BLaER1 (cell line): Measurements from ENCODE around the gene CYB5A.
"Not testable (repeated sequence)": the region's sequence is repeated elsewhere in the genome, so short reads cannot be mapped to it uniquely, and the experiment has no call there.

Source experiments
- H3K27ac ChIP-seq: shearing (Covaris generic); formaldehyde crosslinking; 2 replicates; pipeline ENCODE4 v1.8.1; 2022
- H3K27me3 ChIP-seq: shearing (Covaris generic); formaldehyde crosslinking; 2 replicates; pipeline ENCODE4 v1.8.1; 2022
- H3K36me3 ChIP-seq: shearing (Covaris generic); formaldehyde crosslinking; 2 replicates; pipeline ENCODE4 v1.8.1; 2022
- H3K4me1 ChIP-seq: shearing (Covaris generic); formaldehyde crosslinking; 2 replicates; pipeline ENCODE4 v1.8.1; 2022
- H3K4me2 ChIP-seq: shearing (Covaris generic); formaldehyde crosslinking; 2 replicates; pipeline ENCODE4 v1.8.1; 2022
- H3K4me3 ChIP-seq: shearing (Covaris generic); formaldehyde crosslinking; 2 replicates; pipeline ENCODE4 v1.8.1; 2022
- H3K9ac ChIP-seq: shearing (Covaris generic); formaldehyde crosslinking; 2 replicates; pipeline ENCODE4 v1.8.1; 2022
- H3K9me3 ChIP-seq: shearing (Covaris generic); formaldehyde crosslinking; 2 replicates; pipeline ENCODE4 v1.8.1; 2022
- H4K20me1 ChIP-seq: shearing (Covaris generic); formaldehyde crosslinking; 2 replicates; pipeline ENCODE4 v1.8.1; 2022
- Cebpa-rat ChIP-seq: shearing (Covaris generic); IDR thresholded peaks from 2 replicates; pipeline ENCODE4 v1.8.1; 2022

CYB5A gene

DNA sequence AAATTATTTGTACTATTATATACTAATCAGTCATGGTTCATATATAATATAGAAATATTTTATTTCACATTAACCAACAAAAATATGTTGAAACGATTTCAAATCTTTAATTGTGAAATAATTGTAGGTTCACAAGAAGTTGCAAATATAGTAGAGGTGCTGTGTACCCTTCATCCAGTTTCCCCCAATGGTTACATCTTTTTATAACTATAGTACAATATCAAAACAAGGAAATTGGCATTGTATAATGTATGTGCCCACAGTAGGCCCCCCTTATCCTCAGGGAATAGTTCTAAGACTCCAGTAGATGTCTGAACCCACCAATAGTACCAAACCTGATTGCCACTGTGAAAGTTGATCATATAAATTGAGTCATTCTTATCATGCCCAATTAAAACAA is 7.4 kb upstream of the CYB5A start:
- Histone ChIP-seq H4K20me1 (no peaks in the 10 kb centered on the region), H3K9ac (no peak overlapping the region), H3K27me3 (no peaks in the 10 kb centered on the region), H3K36me3 (no peaks in the 10 kb centered on the region), H3K27ac (no peak overlapping the region), H3K4me1 (no peaks in the 10 kb centered on the region), H3K4me2 (no peak overlapping the region), H3K4me3 (no peak overlapping the region), H3K9me3 (0 out of 2 replicates have a peak, but pooled peaks cover 5% of the 10 kb centered on the region)
- TF ChIP-seq Cebpa-rat, result no peak

DNA sequence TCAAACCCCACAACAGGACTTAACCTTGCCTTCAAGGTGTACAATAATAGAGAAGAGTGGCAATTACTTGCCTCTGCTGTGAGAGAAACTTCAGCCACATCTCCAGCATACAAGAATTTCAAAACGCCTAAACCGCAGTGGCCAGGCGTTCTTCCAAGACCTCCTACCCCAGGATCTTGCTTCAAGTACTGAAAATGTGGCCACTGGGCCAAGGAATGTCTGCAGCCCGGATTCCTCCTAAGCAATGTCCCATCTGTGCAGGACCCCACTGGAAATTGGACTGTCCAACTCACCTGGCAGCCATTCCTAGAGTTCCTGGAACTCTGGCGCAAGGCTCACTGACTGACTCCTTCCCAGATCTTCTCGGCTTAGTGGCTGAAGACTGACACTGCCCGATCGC is 2.8 kb upstream of the CYB5A start:
- Histone ChIP-seq H3K4me1 (peaks cover 22% of the 10 kb centered on the region), H3K9me3 (peaks cover 11% of the 10 kb centered on the region; the same call in 1 of the 2 replicates)

DNA sequence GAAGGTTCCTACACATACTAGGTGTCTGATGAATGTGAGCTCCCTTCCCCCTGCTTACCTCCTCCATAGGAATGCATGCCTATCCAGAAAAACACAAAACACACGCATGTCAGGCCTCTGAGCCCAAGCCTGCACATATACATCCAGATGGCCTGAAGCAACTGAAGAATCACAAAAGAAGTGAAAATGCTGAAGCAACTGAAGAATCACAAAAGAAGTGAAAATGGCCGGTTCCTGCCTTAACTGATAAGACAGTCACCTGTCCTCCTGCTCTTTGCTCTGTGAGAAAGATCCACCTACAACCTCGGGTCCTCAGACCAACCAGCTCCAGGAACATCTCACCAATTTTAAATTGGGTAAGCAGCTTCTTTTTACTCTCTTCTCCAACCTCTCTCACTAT is 1.2 kb upstream of the CYB5A start:
- peak overlapping the region; percentile 82 for H3K4me2 ChIP-seq
- H3K36me3 ChIP-seq, H3K27ac ChIP-seq, H3K27me3 ChIP-seq, H3K9ac ChIP-seq, H3K9me3 ChIP-seq, H4K20me1 ChIP-seq: not testable (repeated sequence)
- peaks cover 22% of the 10 kb centered on the region for H3K4me1 ChIP-seq
- peak overlapping the region; percentile 91; the same call in 1 of the 2 replicates for H3K4me3 ChIP-seq

More for the DNA sequence above, 2.8 kb upstream of the CYB5A start:
- H3K9ac ChIP-seq, result no peak overlapping the region
- no peak overlapping the region for H3K27ac ChIP-seq
- no peak overlapping the region for H3K4me2 ChIP-seq
- no peaks in the 10 kb centered on the region for H3K36me3 ChIP-seq
- H3K4me3 ChIP-seq, result no peak overlapping the region
- H4K20me1 ChIP-seq, result no peaks in the 10 kb centered on the region
- no peaks in the 10 kb centered on the region for H3K27me3 ChIP-seq
- no peak for TF ChIP-seq Cebpa-rat

DNA sequence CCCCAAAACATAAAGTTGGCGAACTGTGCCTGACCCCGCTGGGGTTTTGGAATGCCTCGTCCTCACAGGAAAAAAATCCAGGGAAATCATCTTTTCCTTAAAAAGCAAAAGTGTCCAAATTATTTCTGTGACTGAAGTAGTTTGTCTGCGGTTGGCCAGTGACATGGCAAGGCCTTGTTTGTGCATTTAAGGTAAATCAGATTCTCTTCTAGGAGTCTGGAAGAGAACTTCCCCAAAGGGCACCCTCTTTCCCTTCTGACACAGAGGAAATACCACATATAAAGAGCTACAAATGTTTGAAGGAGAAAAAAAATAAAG is 737 bp upstream of the CYB5A start:
- H3K4me2 ChIP-seq, result peak overlapping the region; percentile 82

DNA sequence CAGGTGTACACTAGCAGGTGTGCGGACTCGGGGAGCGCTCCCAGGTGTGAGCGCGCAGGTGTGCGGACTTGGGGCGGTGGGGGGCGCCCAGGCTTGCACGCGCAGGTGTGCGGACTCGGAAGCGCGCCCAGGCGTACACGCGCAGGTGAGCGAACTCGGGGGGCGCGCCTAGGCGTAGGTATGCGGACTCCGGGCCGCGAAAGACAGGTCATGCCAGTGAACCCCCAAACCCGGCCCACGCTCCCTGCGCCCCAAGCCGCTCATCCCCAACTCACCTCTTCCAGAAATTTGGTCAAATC is 342 bp downstream of the CYB5A start:
- H3K36me3 ChIP-seq, result no peaks in the 10 kb centered on the region
- H3K27ac ChIP-seq, result peak overlapping the region; percentile 74
- peak overlapping the region; percentile 81 for H3K9ac ChIP-seq
- peak overlapping the region; percentile 96 for H3K4me2 ChIP-seq
- peaks cover 32% of the 10 kb centered on the region for H3K4me1 ChIP-seq
- peaks cover 7% of the 10 kb centered on the region; the same call in 1 of the 2 replicates for H3K9me3 ChIP-seq
- H3K4me3 ChIP-seq, result peak overlapping the region; percentile 91
- no peaks in the 10 kb centered on the region for H4K20me1 ChIP-seq
- no peak for TF ChIP-seq Cebpa-rat
- H3K27me3 ChIP-seq, result no peaks in the 10 kb centered on the region

More for the DNA sequence above, 737 bp upstream of the CYB5A start:
- no peaks in the 10 kb centered on the region for H3K36me3 ChIP-seq
- peak overlapping the region; percentile 91 for H3K4me3 ChIP-seq
- H3K4me1 ChIP-seq, result peaks cover 23% of the 10 kb centered on the region
- peaks cover 7% of the 10 kb centered on the region; the same call in 1 of the 2 replicates for H3K9me3 ChIP-seq
- H4K20me1 ChIP-seq, result no peaks in the 10 kb centered on the region
- no peak; the same call in 1 of the 2 replicates for TF ChIP-seq Cebpa-rat
- peak overlapping the region; percentile 48 for H3K27ac ChIP-seq
- H3K27me3 ChIP-seq, result no peaks in the 10 kb centered on the region
- H3K9ac ChIP-seq, result peak overlapping the region; percentile 62

- no peaks in the 10 kb centered on the region for H3K27me3 ChIP-seq
- peak overlapping the region; percentile 96 for H3K4me2 ChIP-seq
- peaks cover 7% of the 10 kb centered on the region; the same call in 1 of the 2 replicates for H3K9me3 ChIP-seq
- no peaks in the 10 kb centered on the region for H4K20me1 ChIP-seq
- peak overlapping the region; percentile 81 for H3K9ac ChIP-seq
- TF ChIP-seq Cebpa-rat, result no peak
- peaks cover 32% of the 10 kb centered on the region for H3K4me1 ChIP-seq
- no peaks in the 10 kb centered on the region for H3K36me3 ChIP-seq
- no peak overlapping the region for H3K27ac ChIP-seq
- H3K4me3 ChIP-seq, result peak overlapping the region; percentile 91
Observed at GRCh38 chr18:74290794-74291471, 830 bp downstream of the CYB5A start.

GRCh38 chr18:74290021-74290420 is 1.7 kb downstream of the CYB5A start:
- TF ChIP-seq Cebpa-rat, result no peak
- H3K27me3 ChIP-seq, result no peaks in the 10 kb centered on the region
- H3K36me3 ChIP-seq, result no peaks in the 10 kb centered on the region
- peak overlapping the region; percentile 96 for H3K4me2 ChIP-seq
- no peak overlapping the region for H3K4me3 ChIP-seq
- no peak overlapping the region for H3K9ac ChIP-seq
- peaks cover 7% of the 10 kb centered on the region; the same call in 1 of the 2 replicates for H3K9me3 ChIP-seq
- no peaks in the 10 kb centered on the region for H4K20me1 ChIP-seq
- peaks cover 32% of the 10 kb centered on the region for H3K4me1 ChIP-seq
- no peak overlapping the region for H3K27ac ChIP-seq

DNA sequence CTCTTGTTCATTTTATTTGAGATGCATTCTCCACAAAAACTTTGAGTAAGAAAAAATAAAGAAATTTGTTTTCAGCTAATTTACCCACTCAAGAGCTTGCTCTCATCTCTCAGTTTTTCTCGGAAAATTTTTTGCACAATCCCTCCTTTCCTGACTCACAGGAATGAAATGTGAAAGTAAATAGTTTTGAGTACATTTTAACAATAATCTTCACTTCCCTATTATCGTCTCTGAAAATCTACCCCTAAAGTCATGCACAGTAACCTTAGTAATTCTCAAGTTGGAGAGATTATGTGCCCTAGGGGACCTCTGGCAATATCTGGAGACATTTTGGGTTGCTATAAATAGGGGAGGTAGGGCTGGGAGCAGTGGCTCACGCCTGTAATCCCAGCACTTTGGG is 2.6 kb downstream of the CYB5A start:
- Histone ChIP-seq H3K9ac (no peak overlapping the region), H4K20me1 (no peaks in the 10 kb centered on the region), H3K4me2 (no peak overlapping the region), H3K4me3 (no peak overlapping the region), H3K27me3 (no peaks in the 10 kb centered on the region), H3K27ac (no peak overlapping the region), H3K9me3 (peaks cover 7% of the 10 kb centered on the region; the same call in 1 of the 2 replicates), H3K36me3 (no peaks in the 10 kb centered on the region), H3K4me1 (peaks cover 32% of the 10 kb centered on the region)
- no peak for TF ChIP-seq Cebpa-rat

GRCh38 chr18:74288730-74289129 is 3.0 kb downstream of the CYB5A start:
- no peak overlapping the region for H3K27ac ChIP-seq
- peaks cover 32% of the 10 kb centered on the region for H3K4me1 ChIP-seq
- no peaks in the 10 kb centered on the region for H3K36me3 ChIP-seq
- H4K20me1 ChIP-seq, result no peaks in the 10 kb centered on the region
- no peaks in the 10 kb centered on the region for H3K27me3 ChIP-seq
- peaks cover 7% of the 10 kb centered on the region; the same call in 1 of the 2 replicates for H3K9me3 ChIP-seq
- H3K9ac ChIP-seq, result no peak overlapping the region
- no peak overlapping the region for H3K4me2 ChIP-seq
- H3K4me3 ChIP-seq, result no peak overlapping the region
- TF ChIP-seq Cebpa-rat, result no peak

DNA sequence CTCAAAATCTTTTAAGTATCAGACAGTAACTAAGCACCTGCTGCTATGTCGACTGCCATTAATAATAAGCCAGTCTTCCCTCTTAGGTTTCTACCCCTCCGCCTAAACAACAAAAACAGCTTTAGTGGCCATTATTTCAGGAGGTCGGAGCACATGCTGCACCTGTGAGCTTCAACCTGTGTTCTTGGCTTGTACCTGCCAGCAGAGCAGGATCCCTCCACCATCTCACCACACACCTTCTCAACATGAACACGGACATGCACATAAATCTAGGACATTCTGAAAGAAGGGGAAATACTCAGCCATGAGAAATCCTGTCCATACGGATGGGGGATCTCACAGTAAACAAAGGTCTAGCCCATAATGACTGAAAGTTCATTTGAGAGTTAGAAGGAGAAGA is 3.7 kb downstream of the CYB5A start:
- H3K27me3 ChIP-seq, result no peaks in the 10 kb centered on the region
- no peak overlapping the region for H3K4me2 ChIP-seq
- TF ChIP-seq Cebpa-rat, result no peak
- no peaks in the 10 kb centered on the region for H4K20me1 ChIP-seq
- peaks cover 35% of the 10 kb centered on the region for H3K4me1 ChIP-seq
- H3K36me3 ChIP-seq, result 0 out of 2 replicates have a peak, but pooled peaks cover 4% of the 10 kb centered on the region
- H3K4me3 ChIP-seq, result no peak overlapping the region
- H3K9me3 ChIP-seq, result peaks cover 3% of the 10 kb centered on the region; the same call in 1 of the 2 replicates
- H3K27ac ChIP-seq, result no peak overlapping the region
- no peak overlapping the region for H3K9ac ChIP-seq
